GM21786 (cell line): ENCODE measurements around the gene CCT6B.
"Not testable (repeated sequence)": the region's sequence is repeated elsewhere in the genome, so short reads cannot be mapped to it uniquely, and the experiment has no call there.

ENCODE experiments used
- ATAC-seq: cut with Tn5 transposase; IDR thresholded peaks from one replicate; pipeline ENCODE4 v1.9.1; 2021; ENCODE audit not compliant: unreplicated experiment

Gene CCT6B, protein sequence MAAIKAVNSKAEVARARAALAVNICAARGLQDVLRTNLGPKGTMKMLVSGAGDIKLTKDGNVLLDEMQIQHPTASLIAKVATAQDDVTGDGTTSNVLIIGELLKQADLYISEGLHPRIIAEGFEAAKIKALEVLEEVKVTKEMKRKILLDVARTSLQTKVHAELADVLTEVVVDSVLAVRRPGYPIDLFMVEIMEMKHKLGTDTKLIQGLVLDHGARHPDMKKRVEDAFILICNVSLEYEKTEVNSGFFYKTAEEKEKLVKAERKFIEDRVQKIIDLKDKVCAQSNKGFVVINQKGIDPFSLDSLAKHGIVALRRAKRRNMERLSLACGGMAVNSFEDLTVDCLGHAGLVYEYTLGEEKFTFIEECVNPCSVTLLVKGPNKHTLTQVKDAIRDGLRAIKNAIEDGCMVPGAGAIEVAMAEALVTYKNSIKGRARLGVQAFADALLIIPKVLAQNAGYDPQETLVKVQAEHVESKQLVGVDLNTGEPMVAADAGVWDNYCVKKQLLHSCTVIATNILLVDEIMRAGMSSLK

DNA sequence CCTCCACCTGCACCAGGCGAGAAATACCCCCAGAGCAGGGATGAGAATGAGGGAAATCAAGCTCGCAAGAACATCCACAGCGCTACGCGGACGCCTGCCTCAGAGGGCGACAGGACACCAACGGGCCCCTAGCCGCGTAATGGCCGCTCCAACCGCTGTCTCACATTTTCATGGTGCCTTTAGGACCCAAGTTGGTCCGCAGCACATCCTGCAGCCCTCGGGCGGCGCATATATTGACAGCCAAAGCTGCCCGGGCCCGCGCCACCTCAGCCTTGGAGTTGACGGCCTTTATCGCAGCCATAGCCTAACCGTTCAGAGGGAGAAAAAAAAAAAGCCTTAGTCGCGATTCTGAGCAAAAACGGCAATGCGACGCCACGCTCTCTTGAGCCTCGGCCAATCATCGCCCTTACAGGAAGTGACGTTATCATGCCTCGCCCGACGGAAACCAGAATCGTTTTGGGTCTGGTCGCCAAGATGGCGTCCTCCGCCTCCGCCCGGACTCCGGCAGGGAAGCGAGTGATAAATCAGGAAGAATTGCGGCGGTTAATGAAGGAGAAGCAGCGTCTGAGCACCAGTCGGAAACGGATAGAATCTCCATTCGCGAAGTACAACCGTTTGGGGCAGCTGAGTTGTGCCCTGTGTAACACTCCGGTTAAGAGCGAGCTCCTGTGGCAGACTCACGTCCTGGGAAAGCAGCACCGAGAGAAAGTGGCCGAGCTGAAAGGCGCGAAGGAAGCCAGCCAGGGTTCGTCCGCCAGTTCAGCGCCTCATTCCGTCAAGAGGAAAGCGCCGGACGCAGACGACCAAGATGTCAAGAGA, at the start of gene CCT6B, which contains the start of gene ZNF830:
Gene CCT6B (minus strand): TSS at position 368 of the 819 bp plus-strand sequence. CDS start 67 bp downstream, at position 301.
Gene ZNF830 (plus strand): TSS at position 448 of the 819 bp plus-strand sequence. CDS start 27 bp downstream, at position 475.
- peak; percentile 86 for ATAC-seq

DNA sequence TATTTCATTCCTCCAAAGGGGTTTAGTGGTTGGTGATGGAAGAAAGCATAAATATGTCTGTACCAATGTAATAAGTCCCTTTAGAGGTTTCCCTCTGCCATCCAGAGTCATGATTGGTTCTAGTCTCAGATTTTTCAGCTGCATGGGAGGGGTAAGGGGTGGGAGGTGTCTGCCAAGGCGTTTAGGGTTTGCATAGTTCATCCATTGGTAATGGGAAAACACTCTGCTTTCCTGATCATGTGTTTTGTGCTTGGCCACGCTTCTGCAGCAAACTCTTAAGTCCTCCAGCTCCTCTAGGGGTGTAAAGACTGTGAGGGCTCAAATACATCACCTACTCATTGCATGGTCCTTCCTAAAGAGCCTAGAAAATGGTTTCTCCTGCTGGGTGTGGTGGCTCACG, 48.8 kb upstream of the CCT6B start:
- ATAC-seq, result no peak

- no peak for ATAC-seq
These were observed 45.7 kb upstream of the CCT6B start for GRCh38 chr17:35006961-35007360.

GRCh38 chr17:35006345-35006744, 45.1 kb upstream of the CCT6B start:
- no peak for ATAC-seq

- no peak for ATAC-seq
These were observed 42.5 kb upstream of the CCT6B start for GRCh38 chr17:35003778-35004177.

DNA sequence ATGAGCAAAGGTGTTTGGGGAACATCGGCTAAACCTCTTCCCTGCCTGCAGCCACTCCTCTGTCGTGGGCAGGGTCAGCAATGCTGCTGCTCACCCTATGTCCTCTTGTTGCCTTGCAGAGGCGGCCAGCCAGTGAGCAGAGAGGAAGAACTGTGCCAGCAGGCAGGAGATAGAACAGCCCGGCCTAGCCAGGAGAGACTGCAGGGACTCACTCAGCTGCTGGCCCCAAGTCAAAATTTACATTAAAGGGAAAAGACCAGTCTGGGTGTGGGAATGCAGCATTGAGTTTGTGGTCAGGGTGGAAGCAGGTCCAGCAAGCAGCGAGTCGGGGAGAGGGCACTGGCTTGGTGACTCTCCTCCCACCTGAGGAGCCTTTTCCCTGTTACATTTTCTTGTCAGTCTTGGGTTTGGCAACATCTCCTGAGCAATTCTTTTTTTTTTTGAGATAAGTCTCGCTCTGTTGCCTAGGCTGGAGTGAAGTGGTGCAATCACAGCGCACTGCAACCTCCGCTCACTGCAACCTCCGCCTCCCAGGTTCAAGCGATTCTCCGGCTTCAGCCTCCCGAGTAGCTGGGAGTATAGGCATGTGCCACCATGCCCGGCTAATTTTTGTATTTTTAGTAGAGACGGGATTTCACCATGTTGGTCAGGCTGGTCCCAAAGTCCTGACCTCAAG, 41.8 kb upstream of the CCT6B start:
- no peak for ATAC-seq

- no peak for ATAC-seq
These were observed 40.3 kb upstream of the CCT6B start for GRCh38 chr17:35001549-35001948.

- ATAC-seq, result not testable (repeated sequence)
These were observed 39.7 kb upstream of the CCT6B start for GRCh38 chr17:35000965-35001364.

DNA sequence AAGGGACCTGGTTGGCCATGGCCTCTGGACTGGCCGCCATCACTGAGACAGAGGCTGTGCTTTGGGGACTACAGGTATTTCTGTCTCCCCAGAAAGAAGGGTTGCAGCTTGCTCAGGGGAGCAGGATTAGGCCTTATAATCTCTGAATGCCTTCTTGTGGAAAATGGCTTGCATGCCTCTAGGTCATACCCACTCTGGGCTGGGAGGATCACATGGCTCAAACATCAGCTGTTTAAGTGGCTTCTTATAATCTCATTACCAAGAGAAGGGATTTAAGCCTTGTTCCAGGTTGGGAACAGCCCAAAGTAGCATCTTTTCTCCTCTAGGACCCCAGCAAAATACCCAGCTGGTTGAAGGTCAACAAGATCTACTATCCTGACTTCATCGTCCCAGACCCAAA, 38.2 kb upstream of the CCT6B start:
- no peak for ATAC-seq

GRCh38 chr17:34998205-34998604, 36.9 kb upstream of the CCT6B start:
- ATAC-seq, result no peak

DNA sequence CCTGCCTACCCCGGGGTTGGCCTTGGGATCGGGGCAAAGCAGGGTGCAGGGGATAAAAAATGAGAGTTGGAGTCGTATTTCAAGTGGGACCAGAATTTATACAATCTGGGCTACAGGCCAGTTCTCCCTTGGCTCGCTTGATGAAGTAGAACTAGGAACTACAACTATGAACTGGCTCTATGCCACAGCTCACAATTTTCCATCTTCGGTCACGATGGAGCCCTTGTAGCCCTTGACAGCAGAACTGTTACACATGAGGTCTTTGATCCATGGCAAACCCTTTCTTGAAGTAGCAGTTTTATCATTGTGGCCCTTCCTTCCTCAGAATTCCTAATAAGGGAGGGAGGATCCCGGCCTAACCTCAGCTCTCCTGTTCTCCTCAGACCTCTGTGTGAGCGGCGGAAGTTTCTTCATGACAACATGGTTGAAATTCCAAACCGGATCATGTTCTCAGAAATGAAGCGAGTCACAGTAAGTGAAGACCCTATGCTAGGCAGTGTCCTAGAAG, 36.1 kb upstream of the CCT6B start:
- no peak for ATAC-seq

DNA sequence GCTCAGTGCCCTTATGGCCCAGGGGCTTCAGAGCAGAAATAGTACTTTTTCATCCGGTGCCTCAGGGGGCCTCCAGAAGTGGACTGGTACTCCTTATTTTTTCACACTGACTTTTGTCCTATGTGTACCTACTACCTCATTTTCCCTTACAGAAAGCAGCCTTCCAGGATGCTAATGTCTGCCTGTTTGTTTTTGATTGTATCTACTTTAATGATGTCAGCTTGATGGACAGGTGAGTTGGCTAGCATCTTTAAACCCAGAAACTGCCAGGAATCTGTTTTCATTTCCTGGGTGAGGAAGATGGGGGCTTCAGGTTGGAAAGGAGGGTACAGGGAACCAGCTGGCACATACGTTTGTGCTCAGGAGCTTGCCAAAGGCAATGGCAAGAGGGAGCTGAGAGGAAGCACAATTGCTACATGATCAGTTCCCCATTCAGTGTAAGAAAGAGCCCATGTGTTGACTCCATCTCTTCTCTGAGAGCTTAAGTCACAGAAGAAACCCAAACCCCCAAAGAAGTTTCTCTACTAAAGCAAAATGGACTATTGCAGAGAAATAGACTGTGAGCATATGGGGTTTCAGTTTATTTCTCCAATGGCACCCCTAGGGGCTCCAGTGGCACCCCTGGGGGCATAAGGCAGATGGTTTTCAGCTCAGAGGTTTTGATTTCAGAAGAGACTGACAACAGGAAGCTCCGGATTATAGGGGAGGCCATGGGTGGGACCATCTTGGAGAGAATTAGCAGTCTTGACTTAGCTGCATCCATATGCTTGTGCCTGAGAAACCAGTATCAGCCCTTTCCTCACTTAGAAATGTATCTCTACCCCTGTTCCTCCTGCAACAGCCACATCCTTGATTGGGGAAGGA, 35.4 kb upstream of the CCT6B start:
- no peak for ATAC-seq

- ATAC-seq, result no peak
These were observed 31.8 kb upstream of the CCT6B start for GRCh38 chr17:34993031-34993430.

- no peak for ATAC-seq
These were observed 30.3 kb upstream of the CCT6B start for GRCh38 chr17:34991606-34992005.

DNA sequence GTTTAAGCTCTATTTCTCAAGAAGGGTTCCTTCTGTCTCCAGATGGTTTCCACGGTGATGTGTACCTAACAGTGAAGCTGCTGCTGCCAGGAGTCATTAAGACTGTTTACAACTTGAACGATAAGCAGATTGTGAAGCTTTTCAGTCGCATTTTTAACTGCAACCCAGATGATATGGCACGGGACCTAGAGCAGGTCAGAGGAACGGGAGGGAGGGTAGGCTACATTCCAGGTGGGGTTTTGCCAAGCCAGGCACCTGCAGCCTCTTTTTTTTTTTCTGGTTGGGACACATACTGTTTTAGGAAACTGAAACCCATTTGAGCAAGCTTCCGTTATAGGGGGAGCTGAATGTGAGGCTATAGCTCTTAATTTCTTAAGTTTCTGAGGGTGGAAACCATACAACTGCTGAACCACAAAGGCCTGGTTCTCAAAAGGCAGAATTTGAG, 29.7 kb upstream of the CCT6B start:
- no peak for ATAC-seq

- no peak for ATAC-seq
These were observed 28.2 kb upstream of the CCT6B start for GRCh38 chr17:34989473-34989872.

- ATAC-seq, result no peak
These were observed 27.4 kb upstream of the CCT6B start for GRCh38 chr17:34988644-34989043.

DNA sequence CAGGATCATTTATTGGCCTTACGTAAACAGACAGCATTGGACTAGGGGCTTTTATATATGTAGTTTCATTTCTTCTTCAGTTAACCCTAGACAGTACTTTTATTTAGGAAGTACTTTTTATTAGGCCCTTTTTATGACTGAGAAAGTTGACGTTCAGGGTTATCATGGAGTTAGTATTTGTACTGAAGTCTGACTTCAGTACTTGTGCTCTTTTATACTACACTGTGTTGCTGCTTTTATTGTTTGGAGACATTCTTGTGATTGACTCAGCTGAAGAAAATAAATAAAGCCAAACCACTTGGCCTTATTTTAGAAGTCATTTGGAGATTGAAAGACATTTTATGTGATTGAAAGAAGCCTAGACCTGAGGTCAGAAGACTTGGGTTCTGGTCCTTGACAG, 26.0 kb upstream of the CCT6B start:
- no peak for ATAC-seq

GRCh38 chr17:34981538-34982241, 20.4 kb upstream of the CCT6B start:
- ATAC-seq, result no peak
